GM12878 (cell line): ENCODE results near the gene TAF10. TPM values are rescaled to one million over a fixed set of nuclear protein-coding genes. Genes with fewer than 3 reads are reported as not detected.

Experiments used
- ATAC-seq: fragments of 200-7000 bp; cut with Tn5 transposase; 3 replicates; pipeline ENCODE4 v1.9.1; 2020; ENCODE audit warnings: mild to moderate bottlenecking, moderate library complexity
- BruUV-seq: library from RNA; stranded (reverse); fragments of 400-500 nt; replicated peaks from 2 replicates; lab custom pipeline; 2021; lab: Mats Ljungman, UMichigan
- CTCF ChIA-PET: fragments of 300-600 bp; sonication (Branson Sonifier 250); formaldehyde crosslinking; extraction: SDS; loops from one replicate; lab custom pipeline; 2021; ENCODE audit warnings: inconsistent platforms; lab: Yijun Ruan, JAX
- POLR2A ChIA-PET: fragments of 350-600 bp; formaldehyde crosslinking; extraction: SDS; loops from one replicate; lab custom pipeline; 2021; ENCODE audit warnings: inconsistent platforms; lab: Charles Lee
- RAD21 ChIA-PET: fragments of 300-600 bp; sonication (Branson Sonifier 250); formaldehyde crosslinking; loops from one replicate; lab custom pipeline; 2023; ENCODE audit warnings: antibody characterized with exemption; ENCODE audit not compliant: unreplicated experiment; lab: Charles Lee
- SMC1A ChIA-PET: fragments of 300-600 bp; sonication (Branson Sonifier 250); formaldehyde crosslinking; loops from one replicate; lab custom pipeline; 2023; ENCODE audit not compliant: unreplicated experiment, uncharacterized antibody; lab: Charles Lee
- DNase-seq: peaks from one replicate; pipeline ENCODE4 v3.0.0-alpha.2; 2011; ENCODE audit warnings: low read depth, low spot score
- FAIRE-seq: peaks from 3 replicates; lab custom pipeline; 2011; peaks lifted over from hg19 to GRCh38; lab: Jason Lieb, UNC
- H2AFZ ChIP-seq: 2 replicates; pipeline ENCODE4 v1.6.0; 2011; ENCODE audit warnings: low read depth, low read length, control low read depth; ENCODE audit not compliant: control insufficient read depth
- H3K27ac ChIP-seq: 2 replicates; pipeline ENCODE4 v1.5.1; 2011; ENCODE audit warnings: control low read depth; ENCODE audit not compliant: control insufficient read depth, insufficient read depth
- H3K27me3 ChIP-seq, 2 experiments: replicated peaks in 1 of 2; 2 replicates each; pipeline versions ENCODE4 v1.6.0 to v1.6.1; 2011; ENCODE audit warnings: low read length in 1 of 2; ENCODE audit not compliant: control insufficient read depth in 2 of 2, insufficient read depth in 2 of 2
- H3K36me3 ChIP-seq, 2 experiments: 2 replicates each; pipeline ENCODE4 v1.5.1; 2011; ENCODE audit warnings: low read length in 1 of 2; ENCODE audit not compliant: control insufficient read depth in 2 of 2, insufficient read depth in 2 of 2
- H3K4me1 ChIP-seq: 2 replicates; pipeline ENCODE4 v1.6.1; 2011; ENCODE audit warnings: mild to moderate bottlenecking, low read length, moderate library complexity, mixed read lengths; ENCODE audit not compliant: control insufficient read depth, insufficient read depth
- H3K4me2 ChIP-seq: 2 replicates; pipeline ENCODE4 v1.6.0; 2011; ENCODE audit warnings: control low read depth; ENCODE audit not compliant: control insufficient read depth, insufficient read depth
- H3K4me3 ChIP-seq: fragments of 200-600 bp; sonication (generic); 2 replicates; pipeline ENCODE4 v1.5.1; 2016
- H3K79me2 ChIP-seq: 2 replicates; pipeline ENCODE4 v1.6.0; 2011; ENCODE audit warnings: low read length; ENCODE audit not compliant: control insufficient read depth, insufficient read depth
- H3K9ac ChIP-seq: 2 replicates; pipeline ENCODE4 v1.8.0; 2011; ENCODE audit warnings: low read length, control low read depth, mixed read lengths; ENCODE audit not compliant: control insufficient read depth, insufficient read depth
- H3K9me3 ChIP-seq: replicated peaks from 3 replicates; pipeline ENCODE4 v1.5.1; 2011; ENCODE audit warnings: mild to moderate bottlenecking, low read length; ENCODE audit not compliant: control insufficient read depth, insufficient read depth
- H4K20me1 ChIP-seq: 2 replicates; pipeline ENCODE4 v1.6.0; 2011; ENCODE audit not compliant: control insufficient read depth, insufficient read depth
- CBX5 ChIP-seq: sonication (generic); IDR thresholded peaks from 2 replicates; pipeline ENCODE4 v1.6.1; 2016; ENCODE audit warnings: low read depth, moderate library complexity, mild to moderate bottlenecking, inconsistent platforms
- GABPA ChIP-seq: IDR thresholded peaks from 2 replicates; pipeline ENCODE4 v1.6.1; 2014; ENCODE audit warnings: antibody characterized with exemption, low read depth, mild to moderate bottlenecking, inconsistent platforms
- HDGF ChIP-seq: fragments of 450-650 bp; IDR thresholded peaks from 2 replicates; pipeline ENCODE4 v1.6.1; 2016; ENCODE audit warnings: antibody characterized with exemption
- IKZF1 ChIP-seq: fragments of 450-650 bp; conservative IDR thresholded peaks from 2 replicates; pipeline ENCODE4 v1.6.1; 2017; ENCODE audit warnings: antibody characterized with exemption, mild to moderate bottlenecking
- MEF2B ChIP-seq: fragments of 450-650 bp; IDR thresholded peaks from 2 replicates; pipeline ENCODE4 v1.6.1; 2018; ENCODE audit warnings: mild to moderate bottlenecking, moderate library complexity; ENCODE audit not compliant: partially characterized antibody, poor library complexity, severe bottlenecking
- SRF ChIP-seq, 2 experiments: IDR thresholded peaks; 2 replicates each; pipeline ENCODE4 v1.6.1; 2011; ENCODE audit warnings: low read depth in 2 of 2, low read length in 2 of 2, mild to moderate bottlenecking in 1 of 2, moderate library complexity in 1 of 2
- ZBTB40 ChIP-seq: fragments of 450-650 bp; IDR thresholded peaks from 2 replicates; pipeline ENCODE4 v1.6.1; 2016; ENCODE audit warnings: mild to moderate bottlenecking, moderate library complexity, borderline replicate concordance
- WGBS: methylation state at CpG from one replicate; pipeline ENCODE4 v1.1.6; 2016; ENCODE audit warnings: low lambda C conversion rate; ENCODE audit not compliant: insufficient replicate concordance, insufficient coverage; ENCODE audit errors: missing lambda C conversion rate; 5-methylcytosine and 5-hydroxymethylcytosine counted together
- in situ Hi-C: fragments of 300-500 bp; cut with MboI; formaldehyde crosslinking; loops from 9 replicates; pipeline ENCODE4 v1.14.3; 2018; ENCODE audit warnings: mixed read lengths
- intact Hi-C: fragments of 100-400 bp; cut with micrococcal nuclease; formaldehyde crosslinking; loops from one replicate; pipeline ENCODE4 v1.14.2; 2022; ENCODE audit not compliant: unreplicated experiment
- polyA plus RNA-seq, 11 experiments: library from polyadenylated mRNA; depleted of rRNA in 4 of 11; unstranded in 6 of 11; stranded (reverse) in 5 of 11; fragments of >200 nt; fragmentation: Nextera tagmentation in 4 of 11; fragmentation: Illumina TruSeq in 1 of 11; extraction: Ambion mirVana in 4 of 11; extraction: Trizol in 1 of 11; gene quantifications; 1 replicate in 1 of 11; 2 replicates in 10 of 11; pipeline versions ENCODE4 v1.2.1 to v1.2.3, GENCODE V29; 2011 to 2016; ENCODE audit warnings: inconsistent platforms in 2 of 11, missing spikeins in 2 of 11, low read depth in 1 of 11
- total RNA-seq, 4 experiments: library from RNA; depleted of rRNA in 3 of 4; stranded (reverse); fragments of >200 nt in 3 of 4; fragmentation: Illumina TruSeq in 1 of 4; extraction: Trizol in 1 of 4; gene quantifications; 2 replicates each; pipeline versions ENCODE4 v1.2.1 to v1.2.3, GENCODE V29; 2013 to 2021

The TAF10 gene
- total and polyA plus RNA-seq, 10 of the 15 experiments (the other 5 are each of a cell fraction or from before 2014, with no cell fraction given) = 26.7 to 251 (median 149) TPM

GRCh38 chr11:6640985-6641701 is 29.1 kb upstream of the TAF10 start (continued):
- TF ChIP-seq ZBTB40 (no peak), GABPA (no peak), SRF (IDR thresholded peaks at IDR 0.05; ENCODE audit: low read depth in 2 of 2, low read length in 2 of 2) (no peak), MEF2B (no peak)

- DNase-seq (no peak), ATAC-seq (no peak), FAIRE-seq (no peak)
- no peaks in the 10 kb centered on the region for H3K9me3 ChIP-seq
- H3K79me2 ChIP-seq = no peaks in the 10 kb centered on the region
- H2AFZ ChIP-seq = no peak overlapping the region
- no peak overlapping the region for H3K4me3 ChIP-seq
- SMC1A ChIA-PET = interaction anchor here (0.7 to 1.4 kb wide), 2 partner anchors 9 to 132 kb away, joined by 3 read pairs; no protein-coding TSS in a partner anchor
- H3K4me1 ChIP-seq = no peaks in the 10 kb centered on the region
- in situ Hi-C loops = no loop called here
- CTCF ChIA-PET = interaction anchor here (0.7 kb wide), 1 partner anchor 108 kb away, joined by 4 read pairs; no protein-coding TSS in a partner anchor
- no peaks in the 10 kb centered on the region for H4K20me1 ChIP-seq
- no peaks in the 10 kb centered on the region for H3K27me3 ChIP-seq
- H3K4me2 ChIP-seq = no peak overlapping the region
- no peaks in the 10 kb centered on the region for H3K36me3 ChIP-seq
- TF ChIP-seq IKZF1 (no peak), CBX5 (no peak), HDGF (no peak)
- no TSS peak for BruUV-seq
- RAD21 ChIA-PET = no interaction called here
- no peak overlapping the region for H3K27ac ChIP-seq
- 76% methylated on average over 35 of the region's 36 CpGs for WGBS
- H3K9ac ChIP-seq = no peak overlapping the region
- intact Hi-C loops = no loop called here
- POLR2A ChIA-PET = no interaction called here
These were observed 28.3 kb upstream of the TAF10 start for GRCh38 chr11:6640036-6640984.
